RCC 7860 (cell line): ENCODE measurements around the gene MCF2L.

Source experiments
- DNase-seq: peaks from one replicate; pipeline ENCODE4 v3.0.0-alpha.2; 2015; ENCODE audit warnings: low spot score
- FAIRE-seq: peaks from 2 replicates; lab custom pipeline; 2012; peaks lifted over from hg19 to GRCh38; lab: Jason Lieb, UNC

MCF2L gene

GRCh38 chr13:112947796-112948195 lies 21.2 kb upstream of the MCF2L start:
- DNase-seq = no peak
- no peak for FAIRE-seq

- DNase-seq (no peak), FAIRE-seq (no peak)
Measured at GRCh38 chr13:112951674-112952371, 17.2 kb upstream of the MCF2L start.

- FAIRE-seq (no peak), DNase-seq (no peak)
Measured at GRCh38 chr13:112952759-112953551, 16.1 kb upstream of the MCF2L start.

GRCh38 chr13:112953591-112954487 lies 15.2 kb upstream of the MCF2L start:
- FAIRE-seq = no peak
- no peak for DNase-seq

- FAIRE-seq (no peak), DNase-seq (no peak)
Measured at GRCh38 chr13:112954488-112955270, 14.3 kb upstream of the MCF2L start.

GRCh38 chr13:112955271-112955937 lies 13.6 kb upstream of the MCF2L start:
- DNase-seq = no peak
- FAIRE-seq = no peak

GRCh38 chr13:112955956-112956355 lies 13.1 kb upstream of the MCF2L start:
- FAIRE-seq (no peak), DNase-seq (no peak)

GRCh38 chr13:112956571-112957294 lies 12.3 kb upstream of the MCF2L start:
- DNase-seq = no peak
- no peak for FAIRE-seq

GRCh38 chr13:112957295-112957677 lies 11.7 kb upstream of the MCF2L start:
- no peak for FAIRE-seq
- DNase-seq = no peak

GRCh38 chr13:112958127-112958989 lies 10.7 kb upstream of the MCF2L start:
- DNase-seq = no peak
- FAIRE-seq = no peak

- FAIRE-seq (no peak), DNase-seq (no peak)
Measured at GRCh38 chr13:112959206-112959605, 9.8 kb upstream of the MCF2L start.

- FAIRE-seq (no peak), DNase-seq (no peak)
Measured at GRCh38 chr13:112959701-112960542, 9.1 kb upstream of the MCF2L start.

- FAIRE-seq (no peak), DNase-seq (no peak)
Measured at GRCh38 chr13:112960706-112961105, 8.3 kb upstream of the MCF2L start.

- FAIRE-seq (no peak), DNase-seq (no peak)
Measured at GRCh38 chr13:112961457-112962369, 7.3 kb upstream of the MCF2L start.

- DNase-seq (no peak), FAIRE-seq (no peak)
Measured at GRCh38 chr13:112962396-112962795, 6.6 kb upstream of the MCF2L start.

GRCh38 chr13:112962911-112963625 lies 5.9 kb upstream of the MCF2L start:
- DNase-seq = no peak
- FAIRE-seq = no peak
